GM23338 (cell line): ENCODE results near the gene REEP5. TPM values are rescaled to one million over a fixed set of nuclear protein-coding genes. Genes with fewer than 3 reads are reported as not detected.
"Not testable (repeated sequence)": the region's sequence is repeated elsewhere in the genome, so short reads cannot be mapped to it uniquely, and the experiment has no call there.

Source experiments
- ATAC-seq: fragments of 200-7000 bp; cut with Tn5 transposase; 3 replicates; pipeline ENCODE4 v1.9.1; 2020
- DNase-seq: peaks from one replicate; pipeline ENCODE4 v3.0.0-alpha.2; 2015; ENCODE audit warnings: low spot score
- H2AFZ ChIP-seq: fragments of 200-600 bp; sonication (generic); 2 replicates; pipeline ENCODE4 v1.8.0; 2016; ENCODE audit warnings: antibody characterized with exemption, mild to moderate bottlenecking, moderate library complexity
- H3F3A ChIP-seq: fragments of 200-600 bp; sonication (generic); replicated peaks from 2 replicates; pipeline ENCODE4 v1.8.0; 2017; ENCODE audit warnings: antibody characterized with exemption, mixed run types, low read depth
- H3K27ac ChIP-seq: fragments of 200-600 bp; sonication (generic); 2 replicates; pipeline ENCODE4 v1.6.1; 2016; ENCODE audit warnings: low read depth
- H3K27me3 ChIP-seq: fragments of 200-600 bp; sonication (generic); 2 replicates; pipeline ENCODE4 v1.8.0; 2016; ENCODE audit warnings: mild to moderate bottlenecking, mixed run types, moderate library complexity; ENCODE audit not compliant: insufficient read depth
- H3K36me3 ChIP-seq: fragments of 200-600 bp; sonication (generic); 2 replicates; pipeline ENCODE4 v1.8.0; 2016; ENCODE audit warnings: mild to moderate bottlenecking; ENCODE audit not compliant: insufficient read depth
- H3K4me1 ChIP-seq: fragments of 200-600 bp; sonication (generic); 2 replicates; pipeline ENCODE4 v1.8.0; 2016; ENCODE audit warnings: mild to moderate bottlenecking, moderate library complexity; ENCODE audit not compliant: insufficient read depth
- H3K4me2 ChIP-seq: fragments of 200-600 bp; sonication (generic); 2 replicates; pipeline ENCODE4 v1.7.1; 2017; ENCODE audit warnings: mixed run types
- H3K4me3 ChIP-seq: fragments of 200-600 bp; sonication (generic); 2 replicates; pipeline ENCODE4 v1.6.1; 2016; ENCODE audit warnings: mixed run types
- H3K79me2 ChIP-seq: fragments of 200-600 bp; sonication (generic); replicated peaks from 2 replicates; pipeline ENCODE4 v1.8.0; 2017; ENCODE audit warnings: mild to moderate bottlenecking; ENCODE audit not compliant: insufficient read depth
- H3K9me2 ChIP-seq: fragments of 200-600 bp; sonication (generic); 2 replicates; pipeline ENCODE4 v1.8.0; 2017; ENCODE audit not compliant: insufficient read depth
- H4K20me1 ChIP-seq: fragments of 200-600 bp; sonication (generic); replicated peaks from 2 replicates; pipeline ENCODE4 v1.8.0; 2017; ENCODE audit warnings: mild to moderate bottlenecking; ENCODE audit not compliant: insufficient read depth
- H3K27ac Mint-ChIP-seq: 2 replicates; pipeline ENCODE4 v1.8.0; 2020; ENCODE audit warnings: inconsistent platforms, mild to moderate bottlenecking, moderate library complexity, mixed read lengths
- H3K27me3 Mint-ChIP-seq: 3 replicates; pipeline ENCODE4 v1.8.0; 2022; ENCODE audit warnings: low read depth, mild to moderate bottlenecking, moderate library complexity, mixed read lengths, inconsistent platforms; ENCODE audit not compliant: insufficient read depth, poor library complexity
- H3K36me3 Mint-ChIP-seq: 3 replicates; pipeline ENCODE4 v1.8.0; 2021; ENCODE audit warnings: low read depth, mild to moderate bottlenecking, inconsistent platforms, moderate library complexity, mixed read lengths
- H3K4me1 Mint-ChIP-seq: 3 replicates; pipeline ENCODE4 v1.8.0; 2020; ENCODE audit warnings: mild to moderate bottlenecking, inconsistent platforms, mixed read lengths
- H3K4me3 Mint-ChIP-seq: 3 replicates; pipeline ENCODE4 v1.8.0; 2021; ENCODE audit warnings: moderate library complexity, mild to moderate bottlenecking, inconsistent platforms, mixed read lengths
- H3K9me3 Mint-ChIP-seq: 3 replicates; pipeline ENCODE4 v1.8.0; 2020; ENCODE audit warnings: moderate library complexity, mild to moderate bottlenecking, inconsistent platforms, mixed read lengths
- CREB1 ChIP-seq: fragments of 250-450 bp; sonication (Bioruptor Pico); IDR thresholded peaks from 2 replicates; pipeline ENCODE4 v1.5.0; 2020; ENCODE audit warnings: low read depth, mild to moderate bottlenecking, moderate library complexity
- CTCF ChIP-seq, 2 experiments: fragments of 200-600 bp in 1 of 2; sonication (generic) in 1 of 2; conservative IDR thresholded peaks; 2 replicates each; pipeline versions ENCODE4 v1.5.1 to v1.6.1; 2016 to 2017; ENCODE audit warnings: antibody characterized with exemption in 2 of 2, low read depth in 2 of 2, mild to moderate bottlenecking in 2 of 2, moderate library complexity in 1 of 2
- ETS1 ChIP-seq: IDR thresholded peaks from 2 replicates; pipeline ENCODE4 v1.6.1; 2016; ENCODE audit warnings: antibody characterized with exemption
- EZH2phosphoT487 ChIP-seq: fragments of 200-600 bp; sonication (generic); IDR thresholded peaks from one replicate; pipeline ENCODE4 v1.8.1; 2018; ENCODE audit warnings: antibody characterized with exemption; ENCODE audit not compliant: unreplicated experiment
- ZNF114 ChIP-seq: fragments of 250-450 bp; sonication (Bioruptor Pico); IDR thresholded peaks from 2 replicates; pipeline ENCODE4 v1.5.0; 2020; ENCODE audit warnings: mild to moderate bottlenecking, moderate library complexity
- ZNF462 ChIP-seq: fragments of 250-450 bp; sonication (Bioruptor Pico); IDR thresholded peaks from 2 replicates; pipeline ENCODE4 v1.5.0; 2020; ENCODE audit warnings: mild to moderate bottlenecking, moderate library complexity
- polyA plus RNA-seq: library from polyadenylated mRNA; unstranded; fragments of >200 nt; fragmentation: Nextera tagmentation; extraction: Ambion mirVana; gene quantifications from 2 replicates; pipeline ENCODE4 v1.2.1, GENCODE V29; 2016
- total RNA-seq: library from RNA; depleted of rRNA; stranded (reverse); fragments of >200 nt; shearing (Covaris generic); gene quantifications from 2 replicates; pipeline ENCODE4 v1.2.3, GENCODE V29; 2014

REEP5 gene
- total and polyA plus RNA-seq, 2 experiments from 2014 or later = 32.5 to 111 TPM

- TF ChIP-seq ZNF462 (CRISPR knock-in tag) = no peak
- TF ChIP-seq EZH2phosphoT487 = no peak
These were observed 43.8 kb upstream of the REEP5 start (continued) for GRCh38 chr5:112965733-112966306.

GRCh38 chr5:112963374-112963733 is 41.3 kb upstream of the REEP5 start:
- H3K4me2 ChIP-seq, H4K20me1 ChIP-seq, H3K79me2 ChIP-seq, H3K36me3 Mint-ChIP-seq, H3K4me3 ChIP-seq, H3K4me3 Mint-ChIP-seq, H3K9me2 ChIP-seq, H3K36me3 ChIP-seq, H3K27ac Mint-ChIP-seq, H3F3A ChIP-seq, DNase-seq, H3K9me3 Mint-ChIP-seq, H3K27ac ChIP-seq, H3K4me1 ChIP-seq, H3K27me3 Mint-ChIP-seq, H3K27me3 ChIP-seq, ATAC-seq: not testable (repeated sequence)
- peaks cover 19% of the 10 kb centered on the region for H3K4me1 Mint-ChIP-seq
- 0 out of 2 replicates have a peak overlapping the region, but pooled peaks have one; percentile 64 for H2AFZ ChIP-seq

GRCh38 chr5:112960863-112961504 is 39.0 kb upstream of the REEP5 start:
- Histone ChIP-seq H3K4me2 (no peak overlapping the region), H3K27ac (no peak overlapping the region), H3K27me3 (no peaks in the 10 kb centered on the region), H3K79me2 (no peaks in the 10 kb centered on the region), H3K36me3 (0 out of 2 replicates have a peak, but pooled peaks cover under 1% of the 10 kb centered on the region), H3K9me2 (0 out of 2 replicates have a peak, but pooled peaks cover 2% of the 10 kb centered on the region), H3F3A (no peaks in the 10 kb centered on the region), H3K4me1 (peaks cover 6% of the 10 kb centered on the region; the same call in 1 of the 2 replicates), H3K4me3 (no peak overlapping the region), H2AFZ (peak overlapping the region; percentile 90), H4K20me1 (no peaks in the 10 kb centered on the region)
- Mint-ChIP-seq H3K4me3 (no peak overlapping the region), H3K9me3 (no peaks in the 10 kb centered on the region), H3K27me3 (peaks cover 2% of the 10 kb centered on the region), H3K4me1 (peaks cover 24% of the 10 kb centered on the region), H3K27ac (no peak overlapping the region), H3K36me3 (no peaks in the 10 kb centered on the region)
- ATAC-seq = no peak
- DNase-seq = no peak
- TF ChIP-seq CREB1 (CRISPR knock-in tag) (no peak), ZNF114 (no peak), EZH2phosphoT487 (no peak), ETS1 (no peak), CTCF (conservative IDR thresholded peaks at IDR 0.05; ENCODE audit: low read depth in 2 of 2) (no peak)
